Trophoblast cell (in vitro differentiated cells and primary cell): ENCODE results near the gene WDR86.

ENCODE experiments used
- DNase-seq, 2 donors: peaks; one replicate each; pipeline ENCODE4 v3.0.0-alpha.2; 2016
- H2AFZ ChIP-seq: 2 replicates; pipeline ENCODE4 v1.6.1; 2013; ENCODE audit warnings: low read length, moderate library complexity, mild to moderate bottlenecking; ENCODE audit not compliant: insufficient read depth, poor library complexity
- H2AK5ac ChIP-seq: 2 replicates; pipeline ENCODE4 v1.6.1; 2013; ENCODE audit warnings: mild to moderate bottlenecking, low read length
- H2BK120ac ChIP-seq: 2 replicates; pipeline ENCODE4 v1.6.1; 2013; ENCODE audit warnings: low read length, mild to moderate bottlenecking, moderate library complexity; ENCODE audit not compliant: insufficient read depth, poor library complexity
- H2BK12ac ChIP-seq: 2 replicates; pipeline ENCODE4 v1.6.1; 2013; ENCODE audit warnings: mild to moderate bottlenecking, low read length, moderate library complexity
- H2BK5ac ChIP-seq: 2 replicates; pipeline ENCODE4 v1.6.1; 2013; ENCODE audit warnings: low read length, low read depth, moderate library complexity, mild to moderate bottlenecking; ENCODE audit not compliant: poor library complexity
- H3K14ac ChIP-seq: 2 replicates; pipeline ENCODE4 v1.6.1; 2013; ENCODE audit warnings: mild to moderate bottlenecking, low read length
- H3K18ac ChIP-seq: 2 replicates; pipeline ENCODE4 v1.6.1; 2013; ENCODE audit warnings: mild to moderate bottlenecking, low read length
- H3K23ac ChIP-seq: 2 replicates; pipeline ENCODE4 v1.6.1; 2013; ENCODE audit warnings: low read length
- H3K27ac ChIP-seq: 2 replicates; pipeline ENCODE4 v1.5.1; 2013; ENCODE audit warnings: low read depth, mild to moderate bottlenecking, inconsistent platforms, low read length, moderate library complexity
- H3K27me3 ChIP-seq: 2 replicates; pipeline ENCODE4 v1.6.1; 2013; ENCODE audit warnings: inconsistent platforms, mild to moderate bottlenecking, low read length, moderate library complexity; ENCODE audit not compliant: insufficient read depth
- H3K36me3 ChIP-seq, 2 experiments: 1 replicate in 1 of 2; 2 replicates in 1 of 2; pipeline ENCODE4 v1.6.1; 2013; ENCODE audit warnings: low read length in 2 of 2, mild to moderate bottlenecking in 2 of 2, moderate library complexity in 1 of 2; ENCODE audit not compliant: insufficient read depth in 2 of 2, control insufficient read depth in 1 of 2
- H3K4ac ChIP-seq: 2 replicates; pipeline ENCODE4 v1.6.1; 2013; ENCODE audit warnings: low read depth, mild to moderate bottlenecking, low read length, moderate library complexity
- H3K4me1 ChIP-seq, 2 experiments: 1 replicate in 1 of 2; 2 replicates in 1 of 2; pipeline ENCODE4 v1.6.1; 2013; ENCODE audit warnings: low read length in 2 of 2, mild to moderate bottlenecking in 2 of 2, moderate library complexity in 1 of 2; ENCODE audit not compliant: insufficient read depth in 2 of 2, control insufficient read depth in 1 of 2
- H3K4me2 ChIP-seq: 2 replicates; pipeline ENCODE4 v1.6.1; 2013; ENCODE audit warnings: inconsistent platforms, mild to moderate bottlenecking, low read length, moderate library complexity
- H3K4me3 ChIP-seq: 2 replicates; pipeline ENCODE4 v1.5.1; 2013; ENCODE audit warnings: mild to moderate bottlenecking, low read depth, low read length, inconsistent platforms
- H3K79me1 ChIP-seq: one replicate; pipeline ENCODE4 v1.6.1; 2013; ENCODE audit warnings: low read length
- H3K79me2 ChIP-seq: 2 replicates; pipeline ENCODE4 v1.6.1; 2013; ENCODE audit warnings: low read length, mild to moderate bottlenecking; ENCODE audit not compliant: control insufficient read depth, insufficient read depth, poor library complexity
- H3K9ac ChIP-seq: 2 replicates; pipeline ENCODE4 v1.6.1; 2013; ENCODE audit warnings: mild to moderate bottlenecking, low read length
- H3K9me3 ChIP-seq: 2 replicates; pipeline ENCODE4 v1.6.1; 2013; ENCODE audit warnings: low read depth, mild to moderate bottlenecking, control low read depth, inconsistent platforms, low read length; ENCODE audit not compliant: insufficient read depth
- H4K12ac ChIP-seq: 2 replicates; pipeline ENCODE4 v1.6.1; 2013; ENCODE audit warnings: low read depth, mild to moderate bottlenecking, low read length, moderate library complexity
- H4K8ac ChIP-seq: 2 replicates; pipeline ENCODE4 v1.6.1; 2013; ENCODE audit warnings: low read depth, mild to moderate bottlenecking, low read length, moderate library complexity
- H4K91ac ChIP-seq: one replicate; pipeline ENCODE4 v1.6.1; 2013; ENCODE audit warnings: low read depth, mild to moderate bottlenecking, low read length, moderate library complexity
- WGBS: extraction: QIAGEN DNeasy Blood & Tissue Kit; methylation state at CpG from one replicate; pipeline ENCODE4 v1.1.7; 2013; ENCODE audit warnings: missing lambda C conversion rate; ENCODE audit not compliant: insufficient read length, insufficient coverage; ENCODE audit errors: extremely low coverage; 5-methylcytosine and 5-hydroxymethylcytosine counted together

The WDR86 gene

GRCh38 chr7:151452680-151453325, 43.0 kb upstream of the WDR86 start:
- H3K4ac ChIP-seq = no peak overlapping the region
- no peak overlapping the region for H3K27ac ChIP-seq
- no peak overlapping the region for H4K91ac ChIP-seq
- H3K27me3 ChIP-seq = no peaks in the 10 kb centered on the region
- no peak overlapping the region for H2AFZ ChIP-seq
- WGBS = no CpG with 5 or more reads among the region's 15 CpGs
- peaks cover 5% of the 10 kb centered on the region for H3K9me3 ChIP-seq
- H3K9ac ChIP-seq = no peak overlapping the region
- no peak overlapping the region for H2AK5ac ChIP-seq
- no peak overlapping the region for H3K4me3 ChIP-seq
- peaks cover 3% of the 10 kb centered on the region for H3K79me2 ChIP-seq
- H3K18ac ChIP-seq = no peak overlapping the region
- no peak overlapping the region for H3K23ac ChIP-seq
- H4K8ac ChIP-seq = no peak overlapping the region
- H2BK5ac ChIP-seq = no peak overlapping the region
- H2BK12ac ChIP-seq = no peak overlapping the region
- H3K4me1 ChIP-seq = peaks cover 4 to 5% of the 10 kb centered on the region in 2 experiments
- H3K36me3 ChIP-seq = no peaks in the 10 kb centered on the region
- DNase-seq = no peak
- H2BK120ac ChIP-seq = no peak overlapping the region
- H3K4me2 ChIP-seq = no peak overlapping the region
- H4K12ac ChIP-seq = no peak overlapping the region
- peaks cover 4% of the 10 kb centered on the region for H3K79me1 ChIP-seq
- H3K14ac ChIP-seq = no peak overlapping the region

GRCh38 chr7:151451626-151452571, 42.1 kb upstream of the WDR86 start:
- Histone ChIP-seq H3K4me2 (no peak overlapping the region), H2AK5ac (no peak overlapping the region), H4K12ac (no peak overlapping the region), H3K9me3 (peaks cover 5% of the 10 kb centered on the region), H3K18ac (no peak overlapping the region), H3K14ac (no peak overlapping the region), H3K23ac (no peak overlapping the region), H2BK12ac (no peak overlapping the region), H3K4me3 (no peak overlapping the region), H4K91ac (no peak overlapping the region), H3K4ac (no peak overlapping the region), H2BK120ac (no peak overlapping the region), H3K79me2 (peaks cover 3% of the 10 kb centered on the region), H3K36me3 (no peaks in the 10 kb centered on the region), H4K8ac (no peak overlapping the region), H2BK5ac (no peak overlapping the region), H2AFZ (no peak overlapping the region), H3K27ac (no peak overlapping the region), H3K4me1 (peaks cover 4 to 5% of the 10 kb centered on the region in 2 experiments), H3K79me1 (peaks cover 4% of the 10 kb centered on the region), H3K9ac (no peak overlapping the region), H3K27me3 (no peaks in the 10 kb centered on the region)
- no CpG with 5 or more reads among the region's 23 CpGs for WGBS
- DNase-seq = no peak

GRCh38 chr7:151451156-151451555, 41.3 kb upstream of the WDR86 start:
- H3K23ac ChIP-seq = no peak overlapping the region
- no peak for DNase-seq
- H3K4me3 ChIP-seq = no peak overlapping the region
- H4K12ac ChIP-seq = no peak overlapping the region
- peaks cover 5% of the 10 kb centered on the region for H3K9me3 ChIP-seq
- H3K79me2 ChIP-seq = peaks cover 3% of the 10 kb centered on the region
- no peak overlapping the region for H4K91ac ChIP-seq
- H4K8ac ChIP-seq = no peak overlapping the region
- no peak overlapping the region for H3K27ac ChIP-seq
- H3K36me3 ChIP-seq = no peaks in the 10 kb centered on the region
- no peak overlapping the region for H3K4me2 ChIP-seq
- no CpG with 5 or more reads among the region's 5 CpGs for WGBS
- H3K79me1 ChIP-seq = peaks cover 4% of the 10 kb centered on the region
- H3K18ac ChIP-seq = no peak overlapping the region
- H3K14ac ChIP-seq = no peak overlapping the region
- peaks cover 4 to 5% of the 10 kb centered on the region in 2 experiments for H3K4me1 ChIP-seq
- no peak overlapping the region for H2BK12ac ChIP-seq
- H2BK5ac ChIP-seq = no peak overlapping the region
- no peak overlapping the region for H2AFZ ChIP-seq
- H2BK120ac ChIP-seq = no peak overlapping the region
- no peak overlapping the region for H2AK5ac ChIP-seq
- no peak overlapping the region for H3K4ac ChIP-seq
- H3K9ac ChIP-seq = no peak overlapping the region
- H3K27me3 ChIP-seq = no peaks in the 10 kb centered on the region

DNA sequence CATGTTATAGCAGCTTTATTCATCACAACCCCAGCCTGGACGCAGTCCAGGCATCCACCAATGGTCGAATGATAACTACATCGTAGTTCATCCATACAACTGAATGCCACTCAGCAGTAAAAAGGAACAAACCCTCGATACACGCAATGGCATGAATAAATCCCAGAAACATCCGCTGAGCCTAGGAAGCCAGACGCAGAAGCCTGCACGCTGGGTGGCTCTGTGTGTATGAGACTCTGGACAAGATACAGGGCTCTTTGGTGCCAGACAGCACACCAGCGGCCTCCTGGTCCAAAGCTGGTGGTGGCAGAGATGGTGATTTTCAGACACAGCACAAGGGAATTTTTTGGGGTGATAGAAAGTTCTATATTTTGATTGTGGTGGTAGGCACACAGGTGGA, 40.2 kb upstream of the WDR86 start:
- Histone ChIP-seq H2BK120ac (no peak overlapping the region), H3K9me3 (peaks cover 5% of the 10 kb centered on the region), H3K36me3 (no peaks in the 10 kb centered on the region), H4K8ac (no peak overlapping the region), H3K79me1 (peaks cover 4% of the 10 kb centered on the region), H3K27me3 (no peaks in the 10 kb centered on the region), H3K4me2 (no peak overlapping the region), H3K4ac (no peak overlapping the region), H3K23ac (no peak overlapping the region), H3K18ac (no peak overlapping the region), H2AK5ac (no peak overlapping the region), H2BK12ac (no peak overlapping the region), H3K14ac (no peak overlapping the region), H3K79me2 (peaks cover 3% of the 10 kb centered on the region), H2BK5ac (no peak overlapping the region), H3K4me1 (peaks cover 4 to 5% of the 10 kb centered on the region in 2 experiments), H3K27ac (no peak overlapping the region), H3K4me3 (no peak overlapping the region), H4K91ac (no peak overlapping the region), H4K12ac (no peak overlapping the region), H3K9ac (no peak overlapping the region), H2AFZ (no peak overlapping the region)
- no CpG with 5 or more reads among the region's 9 CpGs for WGBS
- DNase-seq = no peak
